ENCODE data around the gene RASL11B.
A peak's percentile ranks its signal among the peaks of the same experiment; 100 is the strongest.

RASL11B gene

DNA sequence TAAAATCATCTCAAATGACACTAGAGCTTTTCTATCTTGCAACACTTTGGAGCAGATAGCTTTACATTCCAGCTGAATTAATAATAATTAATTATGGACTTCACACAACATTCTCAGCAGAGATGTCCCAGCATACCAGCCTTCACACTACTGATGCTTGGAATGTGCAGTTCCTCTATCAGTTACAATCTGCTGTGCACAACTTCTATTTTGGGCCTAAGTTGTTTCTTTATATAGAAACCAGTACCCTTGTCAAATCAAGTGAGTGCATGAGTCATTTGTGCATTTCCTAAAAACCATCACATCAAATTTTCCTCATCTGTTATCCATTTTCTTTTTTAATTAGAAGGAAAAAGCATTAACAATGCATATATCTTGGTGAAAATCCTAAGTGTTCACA, 8.8 kb upstream of the RASL11B start:
- no peak for ATAC-seq (ENCODE audit: low read depth)
- no peaks in the 10 kb centered on the region for H3K36me3 Mint-ChIP-seq
- H3K27ac Mint-ChIP-seq = no peak overlapping the region
- H3K9me3 Mint-ChIP-seq = no peaks in the 10 kb centered on the region
- no peaks in the 10 kb centered on the region for H3K4me1 Mint-ChIP-seq
- H3K4me3 Mint-ChIP-seq = no peak overlapping the region
- no peak for DNase-seq (ENCODE audit: low spot score in 2 of 2)
- H3K27me3 Mint-ChIP-seq = peaks cover 8% of the 10 kb centered on the region

DNA sequence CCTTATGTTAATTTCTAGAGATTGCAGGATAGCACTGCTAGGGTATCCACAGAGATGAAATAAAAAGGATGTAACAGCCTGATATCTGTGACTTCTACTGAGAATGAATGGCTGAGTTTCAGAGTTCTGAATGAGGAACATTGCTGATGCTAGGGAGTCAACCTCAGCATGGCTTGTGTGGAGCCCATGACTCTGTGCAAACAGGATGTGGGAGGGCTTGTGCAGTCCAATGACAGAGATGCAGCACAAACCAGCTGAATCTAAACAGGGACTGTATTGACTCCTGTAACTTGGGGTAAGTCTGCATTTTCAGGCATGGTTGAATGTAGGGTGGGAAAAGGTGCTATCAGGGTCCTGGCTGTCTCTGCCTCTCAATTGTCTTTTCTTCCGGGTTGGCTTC, 5.3 kb upstream of the RASL11B start:
- Mint-ChIP-seq H3K4me1 (peaks cover 4% of the 10 kb centered on the region), H3K36me3 (peaks cover 4% of the 10 kb centered on the region), H3K4me3 (no peak overlapping the region), H3K27me3 (peaks cover 21% of the 10 kb centered on the region), H3K27ac (no peak overlapping the region), H3K9me3 (peaks cover 3% of the 10 kb centered on the region)
- no peak for ATAC-seq (ENCODE audit: low read depth)
- no peak for DNase-seq (ENCODE audit: low spot score in 2 of 2)

DNA sequence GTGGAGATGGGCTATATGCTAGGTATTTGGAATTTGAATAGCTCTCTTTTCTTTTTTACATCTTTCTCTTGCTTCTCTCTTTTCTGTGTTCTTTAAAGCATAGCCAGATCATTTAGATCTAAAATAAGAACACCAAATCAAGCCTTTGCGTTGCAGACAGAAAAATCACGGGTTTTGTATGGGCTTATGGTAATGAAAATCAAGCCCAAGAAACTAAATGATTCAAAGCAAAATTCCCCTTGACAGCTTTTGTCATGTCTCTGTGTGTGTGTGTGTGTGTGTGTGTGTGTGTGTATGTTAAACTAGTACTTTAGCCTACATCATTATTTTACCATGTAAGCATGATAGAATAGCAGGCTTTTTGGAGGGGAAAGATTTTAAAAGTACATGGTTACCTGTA, 1.8 kb upstream of the RASL11B start:
- no peak overlapping the region for H3K27ac Mint-ChIP-seq
- H3K4me3 Mint-ChIP-seq = no peak overlapping the region
- H3K4me1 Mint-ChIP-seq = peaks cover 4% of the 10 kb centered on the region
- H3K9me3 Mint-ChIP-seq = peaks cover 3% of the 10 kb centered on the region
- H3K36me3 Mint-ChIP-seq = peaks cover 4% of the 10 kb centered on the region
- ATAC-seq (ENCODE audit: low read depth) (no peak), DNase-seq (ENCODE audit: low spot score in 2 of 2) (no peak)
- peaks cover 19% of the 10 kb centered on the region for H3K27me3 Mint-ChIP-seq

DNA sequence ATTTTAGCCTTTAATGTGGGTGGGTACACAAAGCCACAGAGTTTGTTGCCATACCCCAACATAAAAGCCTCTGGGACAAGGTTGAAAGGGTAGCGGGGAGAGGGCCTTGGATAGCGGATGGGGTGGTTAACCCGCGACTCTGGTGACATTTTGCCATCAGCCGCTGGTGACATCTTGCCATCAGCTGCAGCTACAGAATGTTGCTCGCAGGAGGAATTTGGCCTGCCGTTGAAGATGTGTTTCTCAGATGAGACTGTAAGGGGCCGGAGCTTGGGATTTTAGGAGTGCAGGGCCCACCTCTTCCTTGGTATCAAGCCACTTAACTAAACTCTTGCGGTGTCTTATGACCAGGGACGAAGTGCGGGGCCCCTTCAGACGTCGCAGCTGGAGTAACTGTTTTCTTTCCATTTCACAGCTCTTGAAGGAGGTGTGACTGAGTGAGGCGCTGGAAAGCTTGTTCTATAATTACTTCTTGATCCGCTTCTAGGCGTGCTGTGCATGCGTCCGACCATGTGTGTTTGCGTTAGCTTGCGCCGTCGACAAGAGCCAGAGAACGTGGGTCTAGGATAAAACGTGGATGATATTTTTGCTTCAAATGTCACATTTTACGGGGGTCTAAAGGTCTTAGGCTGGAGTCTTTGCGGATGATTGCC, 820 bp upstream of the RASL11B start:
- no peak for ATAC-seq (ENCODE audit: low read depth)
- peak in 1 of 2 donors; percentile 2 for DNase-seq (ENCODE audit: low spot score in 2 of 2)
- peaks cover 4% of the 10 kb centered on the region for H3K36me3 Mint-ChIP-seq
- H3K4me3 Mint-ChIP-seq = peak overlapping the region; percentile 84
- H3K4me1 Mint-ChIP-seq = peaks cover 4% of the 10 kb centered on the region
- H3K9me3 Mint-ChIP-seq = peaks cover 3% of the 10 kb centered on the region
- H3K27ac Mint-ChIP-seq = no peak overlapping the region
- peaks cover 17% of the 10 kb centered on the region for H3K27me3 Mint-ChIP-seq

DNA sequence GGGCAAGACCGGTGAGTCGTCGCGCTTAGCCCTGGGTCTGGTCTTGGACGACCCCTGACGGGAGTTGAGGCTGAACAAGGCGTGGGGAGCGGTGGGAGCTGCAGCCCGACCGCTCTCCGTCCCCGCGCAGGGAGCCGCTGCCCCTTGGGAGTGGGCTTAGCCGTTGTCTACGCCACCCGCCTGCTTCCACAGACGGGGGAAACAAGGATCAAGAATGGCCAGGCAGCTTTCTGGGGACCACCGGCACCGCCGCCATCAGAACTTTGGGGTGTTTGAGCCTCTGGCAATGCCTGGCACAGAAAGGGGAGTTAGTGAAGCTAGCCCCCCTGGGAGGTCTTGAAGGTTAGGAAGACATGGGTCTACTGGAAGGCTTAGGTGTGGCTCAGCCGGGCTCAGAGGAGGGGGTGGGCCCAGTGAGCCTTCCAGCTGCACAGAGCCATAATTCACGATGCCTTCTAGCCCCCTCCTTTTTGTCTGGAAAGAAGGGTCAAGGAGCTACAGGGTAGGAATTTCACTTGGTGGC, 583 bp downstream of the RASL11B start:
- H3K27me3 Mint-ChIP-seq = peaks cover 17% of the 10 kb centered on the region
- H3K9me3 Mint-ChIP-seq = peaks cover 3% of the 10 kb centered on the region
- H3K4me1 Mint-ChIP-seq = peaks cover 4% of the 10 kb centered on the region
- H3K36me3 Mint-ChIP-seq = peaks cover 4% of the 10 kb centered on the region
- H3K27ac Mint-ChIP-seq = no peak overlapping the region
- peak overlapping the region; percentile 84 for H3K4me3 Mint-ChIP-seq
- ATAC-seq (ENCODE audit: low read depth) (no peak), DNase-seq (ENCODE audit: low spot score in 2 of 2) (no peak)

DNA sequence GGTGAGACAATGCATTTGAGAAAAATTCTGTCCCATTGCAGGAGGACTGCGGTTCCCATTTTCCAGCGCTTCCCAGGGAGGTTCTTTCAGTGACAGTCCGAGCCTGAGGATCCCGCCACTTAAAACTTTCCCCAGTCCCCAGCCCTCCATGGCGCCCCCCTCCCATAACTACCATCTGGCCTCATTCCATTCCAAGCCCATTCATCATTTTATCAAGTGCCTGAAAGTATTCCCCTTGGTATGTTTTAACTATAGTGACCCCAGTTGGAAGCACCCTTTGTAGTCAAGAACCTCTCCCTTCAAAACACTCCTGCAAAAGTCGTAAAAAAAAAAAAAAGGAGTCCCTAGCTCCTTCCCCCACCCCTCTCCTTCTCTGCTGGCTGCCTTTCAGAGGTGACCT, 1.2 kb downstream of the RASL11B start:
- peaks cover 17% of the 10 kb centered on the region for H3K27me3 Mint-ChIP-seq
- DNase-seq (ENCODE audit: low spot score in 2 of 2) (no peak), ATAC-seq (ENCODE audit: low read depth) (no peak)
- no peak overlapping the region for H3K27ac Mint-ChIP-seq
- peaks cover 3% of the 10 kb centered on the region for H3K9me3 Mint-ChIP-seq
- peaks cover 4% of the 10 kb centered on the region for H3K36me3 Mint-ChIP-seq
- peaks cover 4% of the 10 kb centered on the region for H3K4me1 Mint-ChIP-seq
- no peak overlapping the region for H3K4me3 Mint-ChIP-seq

DNA sequence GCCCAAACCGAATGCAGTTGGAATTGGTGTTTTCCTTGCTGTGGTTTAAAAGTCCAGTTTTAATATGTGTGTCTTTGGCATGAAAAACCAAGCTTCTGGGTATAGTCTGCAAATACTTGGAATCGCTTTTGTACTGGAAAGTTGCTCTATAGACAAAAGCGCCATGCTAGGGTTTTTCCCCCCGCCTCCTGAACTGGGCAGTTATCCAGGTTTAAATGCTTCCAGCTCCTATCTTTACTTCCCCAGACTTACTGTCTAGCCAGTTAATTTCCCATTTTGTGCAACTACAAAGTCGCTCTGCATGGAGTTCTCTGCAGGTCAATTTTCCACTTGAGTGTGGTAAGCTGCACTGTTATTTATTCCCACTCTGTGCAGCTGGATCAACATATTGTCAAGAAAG, 2.7 kb downstream of the RASL11B start:
- no peaks in the 10 kb centered on the region for H3K9me3 Mint-ChIP-seq
- no peak overlapping the region for H3K27ac Mint-ChIP-seq
- peaks cover 13% of the 10 kb centered on the region for H3K27me3 Mint-ChIP-seq
- peaks cover 4% of the 10 kb centered on the region for H3K4me1 Mint-ChIP-seq
- H3K36me3 Mint-ChIP-seq = no peaks in the 10 kb centered on the region
- no peak overlapping the region for H3K4me3 Mint-ChIP-seq
- no peak for ATAC-seq (ENCODE audit: low read depth)
- DNase-seq (ENCODE audit: low spot score in 2 of 2) = no peak

DNA sequence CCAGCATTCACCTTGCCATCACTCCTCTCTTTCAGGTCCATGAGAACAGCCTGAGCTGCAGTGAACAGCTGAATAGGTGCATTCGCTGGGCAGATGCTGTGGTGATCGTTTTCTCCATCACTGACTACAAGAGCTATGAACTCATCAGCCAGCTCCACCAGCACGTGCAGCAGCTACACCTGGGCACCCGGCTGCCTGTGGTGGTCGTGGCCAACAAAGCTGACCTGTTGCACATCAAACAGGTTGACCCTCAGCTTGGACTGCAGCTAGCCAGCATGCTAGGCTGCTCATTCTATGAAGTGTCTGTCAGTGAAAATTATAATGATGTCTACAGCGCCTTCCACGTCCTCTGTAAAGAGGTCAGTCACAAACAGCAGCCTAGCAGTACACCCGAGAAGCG, 3.2 kb downstream of the RASL11B start:
- Mint-ChIP-seq H3K9me3 (no peaks in the 10 kb centered on the region), H3K4me1 (peaks cover 4% of the 10 kb centered on the region), H3K27me3 (peaks cover 13% of the 10 kb centered on the region), H3K36me3 (no peaks in the 10 kb centered on the region), H3K4me3 (no peak overlapping the region), H3K27ac (no peak overlapping the region)
- no peak for DNase-seq (ENCODE audit: low spot score in 2 of 2)
- no peak for ATAC-seq (ENCODE audit: low read depth)

DNA sequence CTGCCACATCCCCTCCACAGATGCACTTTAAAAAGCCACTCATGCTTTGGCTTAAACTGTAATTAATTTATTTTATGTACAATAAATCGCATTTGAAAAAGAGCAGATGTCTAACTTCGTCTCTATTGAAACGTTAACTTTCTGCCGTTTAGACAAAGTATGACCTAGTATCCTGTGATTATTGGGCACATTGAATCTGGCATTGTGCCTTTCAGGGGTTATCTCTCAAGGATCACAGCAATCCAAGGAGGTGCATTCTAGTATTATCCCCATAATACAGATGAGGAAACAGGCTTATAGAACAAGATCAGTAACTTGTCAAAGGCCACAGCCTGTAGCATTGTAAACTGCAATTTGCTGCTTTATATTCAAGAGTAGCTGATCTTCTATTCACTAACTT, 4.6 kb downstream of the RASL11B start:
- Mint-ChIP-seq H3K27ac (no peak overlapping the region), H3K4me3 (no peak overlapping the region), H3K4me1 (no peaks in the 10 kb centered on the region), H3K27me3 (peaks cover 4% of the 10 kb centered on the region), H3K9me3 (no peaks in the 10 kb centered on the region), H3K36me3 (peaks cover 10% of the 10 kb centered on the region)
- ATAC-seq (ENCODE audit: low read depth) (no peak), DNase-seq (ENCODE audit: low spot score in 2 of 2) (no peak)

DNA sequence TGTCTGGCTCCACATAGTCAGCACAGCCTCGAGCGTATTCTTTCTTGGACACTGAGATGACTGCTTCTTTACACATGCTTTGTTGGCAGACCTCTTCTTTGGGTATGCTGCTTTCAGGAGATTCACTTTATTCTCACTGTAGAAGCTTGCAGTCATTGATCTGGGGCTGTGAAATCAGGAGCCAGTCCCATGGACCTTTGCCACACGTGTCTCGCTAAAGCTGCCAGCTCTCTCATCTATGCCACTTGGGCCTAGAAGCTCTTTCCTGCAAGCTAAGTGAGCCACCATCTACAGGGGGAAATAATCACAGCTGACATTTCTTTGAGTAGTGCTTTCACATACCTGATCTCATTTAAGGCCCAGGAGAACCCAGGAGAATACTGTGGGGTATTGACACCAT, 5.0 kb downstream of the RASL11B start:
- Mint-ChIP-seq H3K36me3 (peaks cover 10% of the 10 kb centered on the region), H3K9me3 (no peaks in the 10 kb centered on the region), H3K27me3 (peaks cover 4% of the 10 kb centered on the region), H3K4me1 (no peaks in the 10 kb centered on the region), H3K4me3 (no peak overlapping the region), H3K27ac (no peak overlapping the region)
- no peak for DNase-seq (ENCODE audit: low spot score in 2 of 2)
- no peak for ATAC-seq (ENCODE audit: low read depth)

DNA sequence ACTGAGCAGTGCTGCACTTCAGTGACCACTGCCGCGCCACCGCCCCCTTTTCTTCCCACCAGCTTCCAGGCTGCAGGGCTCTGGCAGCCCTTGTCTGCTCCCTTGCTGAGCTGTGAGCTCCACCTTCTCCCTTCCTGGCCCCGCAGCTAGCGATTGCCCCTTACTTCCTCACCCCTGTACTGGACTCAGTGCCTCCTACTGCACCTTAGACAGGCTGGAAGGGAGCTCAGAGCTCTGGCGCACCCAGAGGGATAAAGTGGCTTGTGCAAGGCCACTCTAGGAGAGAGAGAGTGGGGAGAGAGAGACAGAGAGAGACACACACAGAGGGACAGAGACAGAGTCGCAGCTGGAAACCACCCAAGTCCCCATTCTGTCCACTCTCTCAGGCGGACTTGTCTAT, 6.0 kb downstream of the RASL11B start:
- ATAC-seq (ENCODE audit: low read depth) (no peak), DNase-seq (ENCODE audit: low spot score in 2 of 2) (no peak)
- peaks cover 15% of the 10 kb centered on the region for H3K36me3 Mint-ChIP-seq
- no peak overlapping the region for H3K27ac Mint-ChIP-seq
- no peak overlapping the region for H3K4me3 Mint-ChIP-seq
- H3K9me3 Mint-ChIP-seq = no peaks in the 10 kb centered on the region
- peaks cover 4% of the 10 kb centered on the region for H3K27me3 Mint-ChIP-seq
- H3K4me1 Mint-ChIP-seq = no peaks in the 10 kb centered on the region

DNA sequence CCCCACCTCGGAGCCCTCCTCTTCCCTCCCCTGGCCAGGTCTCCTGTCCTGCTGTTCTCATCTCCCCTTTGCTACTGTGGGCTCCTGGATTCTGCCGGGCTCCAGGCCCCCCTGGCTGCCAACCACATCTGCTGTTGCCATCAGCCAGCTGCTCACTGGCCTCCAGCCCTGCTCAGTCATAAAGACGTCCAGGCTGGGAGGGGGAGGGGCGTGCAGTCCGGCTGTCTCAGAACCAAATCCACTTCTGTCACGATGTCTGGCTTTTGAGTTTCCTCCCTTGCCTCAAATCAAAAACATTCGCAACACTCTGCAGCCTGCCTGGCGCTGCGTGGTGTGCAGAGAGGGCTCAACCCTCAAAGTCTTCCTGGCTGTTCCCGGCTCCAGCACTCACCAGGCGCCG, 7.1 kb downstream of the RASL11B start:
- Mint-ChIP-seq H3K9me3 (no peaks in the 10 kb centered on the region), H3K36me3 (peaks cover 22% of the 10 kb centered on the region), H3K27me3 (no peaks in the 10 kb centered on the region), H3K27ac (no peak overlapping the region), H3K4me1 (no peaks in the 10 kb centered on the region), H3K4me3 (no peak overlapping the region)
- DNase-seq (ENCODE audit: low spot score in 2 of 2) (no peak), ATAC-seq (ENCODE audit: low read depth) (no peak)

DNA sequence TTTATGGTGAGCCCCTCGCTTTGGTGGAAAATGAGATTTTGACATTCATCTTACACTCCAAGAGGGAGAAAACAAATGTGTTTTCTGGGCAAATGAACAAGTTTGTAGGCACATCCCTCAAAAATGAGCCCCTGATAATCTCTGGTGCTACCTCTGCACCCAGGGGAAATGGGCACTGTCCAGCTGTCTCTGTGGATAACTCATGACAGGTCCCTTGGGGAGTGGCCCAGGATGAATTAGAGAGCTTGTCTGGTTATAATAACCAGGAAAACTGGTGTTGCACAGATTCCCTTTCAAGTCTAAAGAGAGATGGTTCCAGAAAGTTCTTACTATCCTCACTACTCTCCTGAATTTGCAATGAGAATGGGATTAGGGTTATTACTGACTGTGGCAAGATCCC, 7.5 kb downstream of the RASL11B start:
- Mint-ChIP-seq H3K9me3 (no peaks in the 10 kb centered on the region), H3K4me1 (no peaks in the 10 kb centered on the region), H3K36me3 (peaks cover 22% of the 10 kb centered on the region), H3K27ac (no peak overlapping the region), H3K27me3 (no peaks in the 10 kb centered on the region), H3K4me3 (no peak overlapping the region)
- no peak for DNase-seq (ENCODE audit: low spot score in 2 of 2)
- no peak for ATAC-seq (ENCODE audit: low read depth)

DNA sequence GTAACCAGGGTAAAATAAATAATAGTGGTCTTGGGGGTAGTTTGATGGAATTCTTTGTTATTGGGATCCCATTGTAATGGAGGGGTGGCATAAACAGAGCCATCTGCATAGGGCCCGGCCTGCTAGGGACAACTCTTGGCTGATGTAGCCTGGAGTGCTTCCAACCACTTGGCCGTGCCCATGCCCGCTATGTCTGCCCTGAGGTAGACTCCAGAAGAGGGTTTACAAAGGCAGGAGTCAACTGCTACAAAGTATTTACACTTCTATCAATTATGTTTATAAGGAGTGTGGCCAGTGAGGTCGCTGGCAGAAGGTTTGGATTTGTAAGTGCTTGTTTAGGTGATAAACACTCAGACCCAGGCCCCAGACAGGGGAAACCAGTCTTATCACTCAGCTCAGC, 8.1 kb downstream of the RASL11B start:
- ATAC-seq (ENCODE audit: low read depth) (no peak), DNase-seq (ENCODE audit: low spot score in 2 of 2) (no peak)
- Mint-ChIP-seq H3K27ac (no peak overlapping the region), H3K27me3 (no peaks in the 10 kb centered on the region), H3K4me1 (no peaks in the 10 kb centered on the region), H3K36me3 (peaks cover 22% of the 10 kb centered on the region), H3K4me3 (no peak overlapping the region), H3K9me3 (no peaks in the 10 kb centered on the region)

DNA sequence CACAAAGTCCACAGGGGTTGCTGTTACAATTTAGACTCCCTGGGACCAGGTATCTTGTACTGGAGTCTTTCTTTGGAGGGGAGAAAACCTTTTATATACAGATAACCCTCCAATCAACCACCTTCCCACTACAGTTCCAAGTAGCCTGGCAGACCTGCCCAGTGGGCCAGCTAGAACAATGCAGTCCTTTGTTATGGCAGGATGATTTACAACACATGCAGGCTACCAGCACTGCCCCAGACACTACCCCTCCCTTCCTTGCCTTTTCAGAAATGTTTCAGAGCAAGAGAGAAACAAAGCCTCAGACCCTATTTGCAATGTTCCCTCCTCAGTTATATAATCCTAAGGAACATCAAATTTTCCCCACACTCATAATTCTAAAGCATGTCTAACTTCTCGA, 11.1 kb downstream of the RASL11B start:
- Mint-ChIP-seq H3K9me3 (no peaks in the 10 kb centered on the region), H3K36me3 (peaks cover 22% of the 10 kb centered on the region), H3K4me3 (no peak overlapping the region), H3K4me1 (no peaks in the 10 kb centered on the region), H3K27ac (no peak overlapping the region), H3K27me3 (no peaks in the 10 kb centered on the region)
- DNase-seq (ENCODE audit: low spot score in 2 of 2) (no peak), ATAC-seq (ENCODE audit: low read depth) (no peak)
